H1 (cell line): ENCODE data around the gene VSNL1.

Experiments
- CREB1 ChIP-seq: IDR thresholded peaks from 2 replicates; pipeline ENCODE4 v1.6.1; 2012; ENCODE audit warnings: inconsistent platforms
- CTCF ChIP-seq, 3 experiments: IDR thresholded peaks; 1 replicate in 2 of 3; 2 replicates in 1 of 3; pipeline versions ENCODE4 v1.5.1 to v1.6.1; 2011; ENCODE audit warnings: low read length in 3 of 3, mild to moderate bottlenecking in 3 of 3, inconsistent platforms in 2 of 3, low read depth in 1 of 3, moderate library complexity in 1 of 3; ENCODE audit not compliant: insufficient read depth in 1 of 3; ENCODE audit errors: control extremely low read depth in 1 of 3
- EP300 ChIP-seq, 2 experiments: IDR thresholded peaks; 1 replicate in 1 of 2; 2 replicates in 1 of 2; pipeline ENCODE4 v1.6.1; 2011 to 2012; ENCODE audit warnings: low read depth in 2 of 2, low read length in 2 of 2, mild to moderate bottlenecking in 2 of 2, borderline replicate concordance in 1 of 2, inconsistent platforms in 1 of 2, moderate library complexity in 1 of 2
- EZH2 ChIP-seq: fragments of 200-600 bp; sonication (generic); IDR thresholded peaks from 2 replicates; pipeline ENCODE4 v1.7.1; 2012; ENCODE audit warnings: low read depth, mild to moderate bottlenecking, moderate library complexity, low read length, inconsistent platforms; ENCODE audit not compliant: severe bottlenecking
- HDAC6 ChIP-seq: IDR thresholded peaks from one replicate; pipeline ENCODE4 v1.7.1; 2012; ENCODE audit warnings: low read depth, mild to moderate bottlenecking, inconsistent platforms, low read length, moderate library complexity
- POLR2A ChIP-seq, 2 experiments: IDR thresholded peaks; 1 replicate in 1 of 2; 2 replicates in 1 of 2; pipeline ENCODE4 v1.6.1; 2011; ENCODE audit warnings: low read depth in 2 of 2, low read length in 2 of 2, mild to moderate bottlenecking in 2 of 2; ENCODE audit errors: control extremely low read depth in 1 of 2
- POLR2AphosphoS5 ChIP-seq: IDR thresholded peaks from 2 replicates; pipeline ENCODE4 v1.6.1; 2011; ENCODE audit warnings: low read depth, low read length
- TAF1 ChIP-seq: IDR thresholded peaks from 2 replicates; pipeline ENCODE4 v1.6.1; 2011; ENCODE audit warnings: mild to moderate bottlenecking, low read depth, low read length

GRCh38 chr2:17616405-17616804 lies 75.9 kb downstream of the VSNL1 start:
- TF ChIP-seq EZH2 (no peak), POLR2A (IDR thresholded peaks at IDR 0.05; ENCODE audit: control extremely low read depth in 1 of 2, low read depth in 2 of 2, low read length in 2 of 2) (no peak), CTCF (IDR thresholded peaks at IDR 0.05; ENCODE audit: control extremely low read depth in 1 of 3, insufficient read depth in 1 of 3, low read depth in 1 of 3, low read length in 3 of 3) (no peak), POLR2AphosphoS5 (no peak), HDAC6 (no peak), EP300 (IDR thresholded peaks at IDR 0.05; ENCODE audit: borderline replicate concordance in 1 of 2, low read depth in 2 of 2, low read length in 2 of 2) (no peak), TAF1 (no peak), CREB1 (no peak)
